Kidney (tissue), 14 donors: ENCODE data around the gene CARNS1. TPM values are rescaled to one million over a fixed set of nuclear protein-coding genes. Genes with fewer than 3 reads are reported as not detected.
"Not testable (repeated sequence)": the region's sequence is repeated elsewhere in the genome, so short reads cannot be mapped to it uniquely, and the experiment has no call there.

Source experiments
- DNase-seq, 5 donors: peaks; one replicate each; pipeline ENCODE4 v3.0.0-alpha.2; 2013 to 2020
- FAIRE-seq: peaks from 2 replicates; lab custom pipeline; 2012; peaks lifted over from hg19 to GRCh38; lab: Jason Lieb, UNC
- H3K27ac ChIP-seq, 2 donors: one replicate each; pipeline ENCODE4 v1.7.0; 2013; ENCODE audit warnings: low read depth in 2 of 2, low read length in 2 of 2, inconsistent platforms in 1 of 2
- H3K27me3 ChIP-seq: one replicate; pipeline ENCODE4 v1.7.1; 2013; ENCODE audit warnings: low read length, inconsistent platforms; ENCODE audit not compliant: control insufficient read depth, insufficient read depth
- H3K36me3 ChIP-seq, 3 donors: one replicate each; pipeline versions ENCODE4 v1.7.0 to v1.7.1; 2013; ENCODE audit warnings: low read length in 3 of 3, control low read depth in 1 of 3, inconsistent platforms in 1 of 3; ENCODE audit not compliant: insufficient read depth in 3 of 3, control insufficient read depth in 2 of 3
- H3K4me1 ChIP-seq, 3 donors: one replicate each; pipeline versions ENCODE4 v1.7.0 to v1.7.1; 2013; ENCODE audit warnings: low read length in 3 of 3, inconsistent platforms in 1 of 3, low read depth in 1 of 3; ENCODE audit not compliant: control insufficient read depth in 2 of 3, insufficient read depth in 2 of 3
- H3K4me3 ChIP-seq, 3 donors: one replicate each; pipeline versions ENCODE4 v1.7.0 to v1.8.1; 2013; ENCODE audit warnings: low read length in 3 of 3, control low read depth in 1 of 3, inconsistent platforms in 1 of 3
- H3K9ac ChIP-seq, 3 donors: one replicate each; pipeline versions ENCODE4 v1.7.0 to v1.7.1; 2013; ENCODE audit warnings: low read length in 3 of 3, control low read depth in 1 of 3, inconsistent platforms in 1 of 3
- H3K9me3 ChIP-seq, 3 donors: one replicate each; pipeline versions ENCODE4 v1.7.0 to v1.7.1; 2013; ENCODE audit warnings: low read length in 3 of 3, control low read depth in 1 of 3, inconsistent platforms in 1 of 3; ENCODE audit not compliant: control insufficient read depth in 2 of 3, insufficient read depth in 1 of 3
- intact Hi-C: fragments of 100-400 bp; cut with DNase I; formaldehyde crosslinking; loops from one replicate; pipeline ENCODE4 v1.11.1; 2022
- polyA plus RNA-seq: library from polyadenylated mRNA; stranded (reverse); fragments of 350-450 nt; fragmentation: Illumina TruSeq; extraction: RNeasy Lipid Tissue Mini Kit (QIAGEN cat#74804); gene quantifications from one replicate; pipeline ENCODE4 v1.2.3, GENCODE V29; 2014; ENCODE audit warnings: low read depth, low replicate concordance; ENCODE audit not compliant: insufficient read depth
- total RNA-seq: library from RNA; stranded (reverse); fragmentation: NEBNext Ultra II Directional; extraction: Animal tissue kit (Norgen Biotek cat#: 25700); gene quantifications from one replicate; pipeline ENCODE4 v1.2.1, GENCODE V29; 2021
- TF ChIP-seq, protein P1 (sequence below): IDR thresholded peaks from 3 replicates; pipeline ENCODE4 v1.5.1; 2012; ENCODE audit warnings: mild to moderate bottlenecking, moderate library complexity, borderline replicate concordance; ENCODE audit not compliant: insufficient read depth; ENCODE audit errors: extremely low read depth
- donor health status: control.
- donor health status: control.
- donor health status: control.
- donor health status: control.
- donor health status: control.
- donor health status: DM: yes; HTN: yes; CAD: no.
- donor health status: Normal renal cell carcinoma (clear cell type).

CARNS1 gene
- total and polyA plus RNA-seq, 2 donors from 2014 or later: 0.80 to 1.7 TPM

DNA sequence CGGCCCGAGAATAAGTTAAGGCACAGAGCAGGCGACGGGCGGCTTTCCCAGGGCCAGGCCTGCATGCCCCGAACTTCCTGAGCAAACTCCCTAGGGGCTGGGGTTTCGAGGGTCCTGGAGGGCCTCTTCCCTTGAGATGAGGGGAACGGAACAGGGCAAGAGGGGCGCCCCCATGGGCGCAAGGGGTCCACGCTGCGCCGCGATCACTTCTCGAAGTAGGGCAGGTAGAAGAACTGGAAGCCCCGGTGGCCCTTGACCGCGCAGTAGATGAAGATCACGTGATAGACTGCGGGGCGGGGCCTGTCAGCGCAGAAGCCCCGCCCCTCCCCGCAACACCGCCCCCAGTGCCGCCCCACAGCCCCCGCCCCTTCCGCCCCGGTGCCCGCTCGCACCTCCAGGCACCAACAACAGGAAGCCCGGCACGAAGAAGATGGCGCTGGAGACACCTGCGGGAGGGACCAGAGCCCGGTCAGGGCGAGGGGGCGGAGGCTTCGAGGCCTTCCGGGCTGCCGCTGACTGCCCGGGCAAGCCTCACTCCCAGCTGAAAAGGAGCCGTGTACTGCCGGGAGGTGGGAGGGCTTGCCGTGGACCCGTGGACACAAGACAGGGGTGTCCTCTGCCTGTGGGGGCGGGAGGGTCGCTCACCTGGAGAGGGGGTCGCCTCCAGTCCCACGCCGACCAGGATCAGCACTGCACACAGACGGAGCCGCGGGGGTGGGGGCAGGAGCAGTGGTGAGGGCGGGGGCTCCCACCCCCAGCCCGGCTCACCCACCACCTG is 49.1 kb downstream of the CARNS1 start:
- intact Hi-C loops: no loop called here
- peak overlapping the region; percentile 93 for H3K27ac ChIP-seq
- peak; percentile 92 to 97 (median 94) for DNase-seq
- FAIRE-seq: no peak
- H3K27me3 ChIP-seq: no peaks in the 10 kb centered on the region
- no peaks in the 10 kb centered on the region for H3K36me3 ChIP-seq
- H3K4me1 ChIP-seq: peaks cover 0 to 23% (median 12%) of the 10 kb centered on the region in 3 donors
- no peaks in the 10 kb centered on the region for H3K9me3 ChIP-seq
- peak overlapping the region; percentile 50 to 81 (median 56) for H3K4me3 ChIP-seq
- TF ChIP-seq, protein P1, sequence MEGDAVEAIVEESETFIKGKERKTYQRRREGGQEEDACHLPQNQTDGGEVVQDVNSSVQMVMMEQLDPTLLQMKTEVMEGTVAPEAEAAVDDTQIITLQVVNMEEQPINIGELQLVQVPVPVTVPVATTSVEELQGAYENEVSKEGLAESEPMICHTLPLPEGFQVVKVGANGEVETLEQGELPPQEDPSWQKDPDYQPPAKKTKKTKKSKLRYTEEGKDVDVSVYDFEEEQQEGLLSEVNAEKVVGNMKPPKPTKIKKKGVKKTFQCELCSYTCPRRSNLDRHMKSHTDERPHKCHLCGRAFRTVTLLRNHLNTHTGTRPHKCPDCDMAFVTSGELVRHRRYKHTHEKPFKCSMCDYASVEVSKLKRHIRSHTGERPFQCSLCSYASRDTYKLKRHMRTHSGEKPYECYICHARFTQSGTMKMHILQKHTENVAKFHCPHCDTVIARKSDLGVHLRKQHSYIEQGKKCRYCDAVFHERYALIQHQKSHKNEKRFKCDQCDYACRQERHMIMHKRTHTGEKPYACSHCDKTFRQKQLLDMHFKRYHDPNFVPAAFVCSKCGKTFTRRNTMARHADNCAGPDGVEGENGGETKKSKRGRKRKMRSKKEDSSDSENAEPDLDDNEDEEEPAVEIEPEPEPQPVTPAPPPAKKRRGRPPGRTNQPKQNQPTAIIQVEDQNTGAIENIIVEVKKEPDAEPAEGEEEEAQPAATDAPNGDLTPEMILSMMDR: no peak
- H3K9ac ChIP-seq: peak overlapping the region; percentile 9 to 96 (median 18)

DNA sequence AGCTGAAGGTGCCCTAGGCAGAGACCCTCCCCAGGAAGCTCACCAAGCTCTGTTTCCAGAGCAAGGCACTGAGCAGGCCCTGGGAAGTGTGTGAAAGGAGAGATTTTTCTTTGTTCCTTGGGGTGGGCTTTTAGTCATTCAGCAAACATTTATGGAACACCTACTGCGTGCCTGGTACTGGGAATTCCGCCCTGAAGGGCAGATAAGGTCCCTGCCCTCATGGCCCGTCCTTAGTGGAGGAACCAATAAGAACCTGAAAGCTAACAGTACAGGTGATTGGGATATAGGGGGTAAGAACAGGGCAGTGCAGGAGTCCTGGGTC is 49.7 kb downstream of the CARNS1 start:
- peaks cover 0 to 23% (median 12%) of the 10 kb centered on the region in 3 donors for H3K4me1 ChIP-seq
- intact Hi-C loops: no loop called here
- TF ChIP-seq, protein P1: no peak
- peak overlapping the region in 2 of 3 donors; percentile 29 to 96 for H3K9ac ChIP-seq
- DNase-seq: no peak
- no peaks in the 10 kb centered on the region for H3K36me3 ChIP-seq
- no peaks in the 10 kb centered on the region for H3K9me3 ChIP-seq
- peak overlapping the region; percentile 93 for H3K27ac ChIP-seq
- no peak for FAIRE-seq
- H3K27me3 ChIP-seq: no peaks in the 10 kb centered on the region
- H3K4me3 ChIP-seq: peak overlapping the region; percentile 50 to 81 (median 56)

DNA sequence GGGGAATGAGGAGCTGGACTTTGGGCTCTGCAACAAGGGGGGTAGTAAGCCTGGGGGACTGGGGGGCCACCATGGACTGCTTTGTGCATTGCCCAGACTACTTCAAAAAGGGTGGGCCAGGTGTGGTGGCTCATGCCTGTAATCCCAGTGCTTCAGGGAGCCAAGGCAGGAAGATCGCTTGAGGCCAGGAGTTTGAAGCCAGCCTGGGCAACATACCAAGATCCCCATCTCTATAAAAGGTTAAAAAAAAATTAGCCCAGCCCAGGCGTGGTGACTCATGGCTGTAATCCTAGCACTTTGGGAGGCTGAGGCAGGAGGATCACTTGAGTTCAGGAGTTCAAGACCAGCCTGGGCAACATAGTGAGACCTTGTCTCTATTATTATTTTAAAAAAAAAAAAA is 50.1 kb downstream of the CARNS1 start:
- not testable (repeated sequence) for FAIRE-seq

DNA sequence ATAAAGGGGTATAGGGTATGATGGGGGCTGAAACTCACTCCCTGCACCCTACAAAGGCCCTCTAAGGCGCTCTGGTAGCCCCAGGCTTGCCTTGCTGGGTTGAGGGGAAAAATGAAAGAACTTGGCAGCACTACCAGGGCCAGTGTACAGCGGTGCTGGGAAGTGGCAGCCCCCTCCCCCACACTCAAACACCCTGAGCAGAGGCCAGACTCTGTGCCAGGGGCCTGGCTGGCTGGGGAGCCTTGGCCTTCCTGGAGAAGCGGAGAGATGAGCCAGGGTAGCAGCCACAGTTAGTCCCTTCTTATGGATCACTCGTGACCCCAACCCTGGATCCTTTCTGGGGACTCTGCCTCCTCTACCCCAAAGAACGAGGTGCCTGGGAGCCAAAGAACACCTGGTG is 50.9 kb downstream of the CARNS1 start:
- Histone ChIP-seq H3K9me3 (no peaks in the 10 kb centered on the region), H3K27me3 (no peaks in the 10 kb centered on the region), H3K36me3 (no peaks in the 10 kb centered on the region), H3K9ac (no peak overlapping the region), H3K4me1 (peaks cover 0 to 23% (median 12%) of the 10 kb centered on the region in 3 donors), H3K27ac (no peak overlapping the region), H3K4me3 (no peak overlapping the region)
- no peak for FAIRE-seq
- TF ChIP-seq, protein P1: no peak
- no peak for DNase-seq
- intact Hi-C loops: no loop called here

More for the DNA sequence above, 50.1 kb downstream of the CARNS1 start:
- peak overlapping the region in 2 of 3 donors; percentile 50 to 81 for H3K4me3 ChIP-seq
- peak overlapping the region in 1 of 3 donors; percentile 96 for H3K9ac ChIP-seq
- H3K27ac ChIP-seq: peak overlapping the region in 1 of 2 donors; percentile 93
- H3K27me3 ChIP-seq, H3K36me3 ChIP-seq, H3K9me3 ChIP-seq, intact Hi-C loops, DNase-seq: not testable (repeated sequence)
- peaks cover 0 to 23% (median 12%) of the 10 kb centered on the region in 3 donors for H3K4me1 ChIP-seq
